ENCODE measurements around the gene FXYD7. TPM values are rescaled to one million over a fixed set of nuclear protein-coding genes. Genes with fewer than 3 reads are reported as not detected.
"Not testable (repeated sequence)": the region's sequence is repeated elsewhere in the genome, so short reads cannot be mapped to it uniquely, and the experiment has no call there.

The FXYD7 gene
- polyA plus RNA-seq, 3 donors: 0.40 to 1.3 (median 0.95) TPM

DNA sequence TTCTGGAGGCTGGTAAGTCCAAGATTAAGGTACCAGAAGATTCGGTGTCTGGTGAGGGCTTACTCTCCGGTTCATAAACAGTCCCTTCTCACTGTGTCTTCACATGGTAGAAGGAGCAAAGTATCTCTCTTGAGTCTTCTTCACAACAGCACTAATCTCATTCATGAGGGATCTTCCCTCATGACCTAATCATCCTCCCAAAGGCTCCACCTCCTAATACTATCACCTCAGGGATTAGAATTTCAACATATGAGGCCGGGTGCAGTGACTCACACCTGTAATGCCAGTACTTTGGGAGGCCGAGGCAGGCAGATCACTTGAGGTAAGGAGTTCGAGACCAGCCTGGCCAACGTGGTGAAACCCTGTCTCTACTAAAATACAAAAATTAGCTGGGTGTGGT is 53.8 kb downstream of the FXYD7 start:
- DNase-seq: not testable (repeated sequence)

DNA sequence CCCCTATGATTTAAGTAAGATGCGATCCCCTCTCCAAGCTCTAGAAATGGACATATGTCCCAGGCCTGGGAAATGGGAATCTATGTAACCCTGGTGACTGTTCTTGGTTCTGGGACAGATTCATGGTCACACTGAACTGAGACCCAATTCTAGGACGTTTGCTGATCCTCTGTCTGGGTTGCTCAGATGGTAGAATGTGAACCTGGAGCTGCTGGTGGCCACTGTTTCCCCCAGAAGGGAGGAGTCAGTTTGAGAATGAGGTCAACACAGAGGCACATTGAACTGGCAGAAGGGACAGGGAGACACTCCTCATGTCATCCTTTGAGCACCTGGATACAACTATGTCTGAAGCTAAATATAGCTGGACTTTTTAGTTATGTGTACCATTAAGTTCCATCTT is 56.4 kb downstream of the FXYD7 start:
- DNase-seq: no peak

DNA sequence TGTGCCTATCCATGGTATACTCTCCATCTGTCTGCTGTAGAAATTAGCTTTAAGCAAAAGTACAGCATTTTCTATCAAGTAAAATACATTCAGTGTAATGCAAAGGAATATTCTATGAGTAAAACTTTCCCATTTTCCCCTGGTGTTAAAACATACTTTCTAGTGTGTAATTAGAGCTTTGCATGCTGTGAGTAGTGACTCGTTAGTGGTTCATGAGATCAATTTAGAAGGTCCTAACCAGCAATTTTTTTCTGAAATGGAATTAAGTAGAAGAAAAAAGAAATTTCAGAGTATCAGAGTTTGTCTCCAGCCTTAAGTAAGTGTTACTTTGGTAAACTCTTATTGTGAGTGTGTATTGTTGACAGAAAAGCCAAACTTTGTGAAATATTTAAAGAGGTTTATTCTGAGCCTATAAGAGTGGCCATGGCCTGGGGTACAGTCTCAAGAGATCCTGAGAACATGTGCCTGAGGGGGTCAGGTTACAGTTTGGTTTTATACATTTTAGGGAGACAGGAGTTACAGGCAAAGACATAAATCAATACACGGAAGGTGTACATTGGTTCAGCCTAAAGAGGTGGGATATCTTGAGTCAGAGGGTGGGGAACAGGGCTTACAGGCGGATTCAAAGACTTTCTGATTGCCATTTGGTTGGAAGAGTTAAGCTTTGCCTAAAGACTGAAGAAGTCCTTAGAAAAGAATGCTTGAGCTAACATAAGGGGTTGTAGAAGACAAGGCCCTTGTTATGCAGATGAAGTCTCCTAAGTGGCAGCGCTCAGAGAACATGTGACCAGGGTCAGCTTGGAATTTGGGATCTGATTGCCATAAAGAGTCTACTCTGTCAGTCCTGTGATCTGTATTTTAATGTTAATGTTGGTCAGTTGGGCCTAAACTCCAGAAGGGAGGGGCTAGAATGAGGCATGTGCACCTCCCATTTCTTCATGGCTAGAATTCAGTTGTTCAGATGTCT is 60.0 kb downstream of the FXYD7 start:
- DNase-seq: no peak

Other genes starting within 250 kb of the FXYD7 start
- gene ZNF30, start 216.4 kb upstream of the FXYD7 start, polyA plus RNA-seq (ENCODE audit: insufficient read length in 3 of 3): 10 to 100 TPM in 1 of 3 donors, 1 to 10 TPM in 2; 5.8 to 11.7 (median 7.4) TPM
- gene ZNF792, start 179.0 kb upstream of the FXYD7 start, polyA plus RNA-seq (ENCODE audit: insufficient read length in 3 of 3): 1 to 10 TPM; 5.4 to 7.1 (median 6.6) TPM
- gene GRAMD1A, start 142.9 kb upstream of the FXYD7 start, polyA plus RNA-seq (ENCODE audit: insufficient read length in 3 of 3): 10 to 100 TPM; 54.9 to 72.8 (median 65.6) TPM
- gene SCN1B, start 112.8 kb upstream of the FXYD7 start, polyA plus RNA-seq (ENCODE audit: insufficient read length in 3 of 3): 1 to 10 TPM in 2 of 3 donors, under 1 TPM in 1; 0.95 to 1.5 (median 1.0) TPM
- 100 to 1,000 TPM; 118 to 150 (median 128) TPM for gene HPN, start 101.5 kb upstream of the FXYD7 start, polyA plus RNA-seq (ENCODE audit: insufficient read length in 3 of 3)
- 10 to 100 TPM; 18.6 to 23.9 (median 23.1) TPM for gene FXYD3, start 27.4 kb upstream of the FXYD7 start, polyA plus RNA-seq (ENCODE audit: insufficient read length in 3 of 3)
- gene LGI4, start 8.2 kb upstream of the FXYD7 start, polyA plus RNA-seq (ENCODE audit: insufficient read length in 3 of 3): 1 to 10 TPM; 2.2 to 3.2 (median 3.0) TPM
- gene FXYD1, start 4.4 kb upstream of the FXYD7 start, polyA plus RNA-seq (ENCODE audit: insufficient read length in 3 of 3): 10 to 100 TPM; 21.8 to 27.0 (median 26.5) TPM
- gene FXYD5, start 11.5 kb downstream of the FXYD7 start, polyA plus RNA-seq (ENCODE audit: insufficient read length in 3 of 3): 10 to 100 TPM; 21.7 to 26.8 (median 23.0) TPM
- under 1 TPM in 1 of 3 donors, not detected in 2; 0.07 TPM for gene FAM187B, start 85.5 kb downstream of the FXYD7 start, polyA plus RNA-seq (ENCODE audit: insufficient read length in 3 of 3)
- 10 to 100 TPM; 65.3 to 68.6 (median 67.9) TPM for gene LSR, start 105.7 kb downstream of the FXYD7 start, polyA plus RNA-seq (ENCODE audit: insufficient read length in 3 of 3)
- 100 to 1,000 TPM; 171 to 192 (median 185) TPM for gene USF2, start 125.7 kb downstream of the FXYD7 start, polyA plus RNA-seq (ENCODE audit: insufficient read length in 3 of 3)
- gene HAMP, start 139.3 kb downstream of the FXYD7 start, polyA plus RNA-seq (ENCODE audit: insufficient read length in 3 of 3): under 1 TPM; 0.19 to 0.34 (median 0.25) TPM
- gene MAG, start 148.9 kb downstream of the FXYD7 start, polyA plus RNA-seq (ENCODE audit: insufficient read length in 3 of 3): 1 to 10 TPM; 5.1 to 6.2 (median 5.3) TPM
- 10 to 100 TPM in 2 of 3 donors, 1 to 10 TPM in 1; 8.4 to 33.6 (median 15.5) TPM for gene CD22, start 185.9 kb downstream of the FXYD7 start, polyA plus RNA-seq (ENCODE audit: insufficient read length in 3 of 3)
- under 1 TPM; 0.46 to 0.70 (median 0.53) TPM for gene FFAR1, start 204.6 kb downstream of the FXYD7 start, polyA plus RNA-seq (ENCODE audit: insufficient read length in 3 of 3)
- under 1 TPM in 2 of 3 donors, not detected in 1; 0.20 to 0.31 TPM for gene FFAR3, start 215.2 kb downstream of the FXYD7 start, polyA plus RNA-seq (ENCODE audit: insufficient read length in 3 of 3)
- gene GPR42, start 227.8 kb downstream of the FXYD7 start, polyA plus RNA-seq (ENCODE audit: insufficient read length in 3 of 3): under 1 TPM in 1 of 3 donors, not detected in 2; 0.18 TPM